ENCODE data around the gene SIAH1.

DNA sequence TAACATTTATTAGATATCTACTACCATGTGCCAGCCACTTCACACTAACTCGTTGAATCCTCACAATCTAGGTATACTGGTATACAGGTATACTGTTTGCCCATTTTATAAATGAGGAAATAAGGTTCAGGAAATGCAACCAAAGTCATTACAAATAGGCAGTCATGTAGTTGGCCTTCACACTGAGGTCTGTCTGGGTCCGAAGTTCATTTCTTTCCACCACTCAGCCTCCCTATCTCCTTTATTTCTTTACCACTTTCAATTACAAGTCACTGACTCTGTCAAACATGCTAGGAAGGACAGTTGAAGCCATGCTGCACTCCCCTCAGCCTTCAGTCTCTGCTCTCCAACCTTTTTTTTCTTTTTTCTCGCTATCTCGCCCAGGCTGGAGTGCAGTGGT lies 20.7 kb upstream of the SIAH1 start:
- TF ChIP-seq, protein P1, sequence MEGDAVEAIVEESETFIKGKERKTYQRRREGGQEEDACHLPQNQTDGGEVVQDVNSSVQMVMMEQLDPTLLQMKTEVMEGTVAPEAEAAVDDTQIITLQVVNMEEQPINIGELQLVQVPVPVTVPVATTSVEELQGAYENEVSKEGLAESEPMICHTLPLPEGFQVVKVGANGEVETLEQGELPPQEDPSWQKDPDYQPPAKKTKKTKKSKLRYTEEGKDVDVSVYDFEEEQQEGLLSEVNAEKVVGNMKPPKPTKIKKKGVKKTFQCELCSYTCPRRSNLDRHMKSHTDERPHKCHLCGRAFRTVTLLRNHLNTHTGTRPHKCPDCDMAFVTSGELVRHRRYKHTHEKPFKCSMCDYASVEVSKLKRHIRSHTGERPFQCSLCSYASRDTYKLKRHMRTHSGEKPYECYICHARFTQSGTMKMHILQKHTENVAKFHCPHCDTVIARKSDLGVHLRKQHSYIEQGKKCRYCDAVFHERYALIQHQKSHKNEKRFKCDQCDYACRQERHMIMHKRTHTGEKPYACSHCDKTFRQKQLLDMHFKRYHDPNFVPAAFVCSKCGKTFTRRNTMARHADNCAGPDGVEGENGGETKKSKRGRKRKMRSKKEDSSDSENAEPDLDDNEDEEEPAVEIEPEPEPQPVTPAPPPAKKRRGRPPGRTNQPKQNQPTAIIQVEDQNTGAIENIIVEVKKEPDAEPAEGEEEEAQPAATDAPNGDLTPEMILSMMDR (IDR thresholded peaks at IDR 0.05): no peak
- TF ChIP-seq POLR2AphosphoS5 (IDR thresholded peaks at IDR 0.05) (no peak), EP300 (IDR thresholded peaks at IDR 0.05) (no peak), POLR2A (IDR thresholded peaks at IDR 0.05) (no peak)
